NCI-H2196 (cell line): ENCODE measurements around the gene TRMT44.
A peak's percentile ranks its signal among the peaks of the same experiment; 100 is the strongest.

Experiments used
- DNase-seq: peaks from one replicate; lab custom pipeline; 2025; ENCODE audit not compliant: unreplicated experiment; lab: John Stamatoyannopoulos, UW

Gene TRMT44

GRCh38 chr4:8465615-8466611 is 25.3 kb downstream of the TRMT44 start:
- no peak for DNase-seq

GRCh38 chr4:8467016-8467415 is 26.4 kb downstream of the TRMT44 start:
- no peak for DNase-seq

GRCh38 chr4:8468746-8469535 is 28.4 kb downstream of the TRMT44 start:
- DNase-seq = peak; percentile 66

DNA sequence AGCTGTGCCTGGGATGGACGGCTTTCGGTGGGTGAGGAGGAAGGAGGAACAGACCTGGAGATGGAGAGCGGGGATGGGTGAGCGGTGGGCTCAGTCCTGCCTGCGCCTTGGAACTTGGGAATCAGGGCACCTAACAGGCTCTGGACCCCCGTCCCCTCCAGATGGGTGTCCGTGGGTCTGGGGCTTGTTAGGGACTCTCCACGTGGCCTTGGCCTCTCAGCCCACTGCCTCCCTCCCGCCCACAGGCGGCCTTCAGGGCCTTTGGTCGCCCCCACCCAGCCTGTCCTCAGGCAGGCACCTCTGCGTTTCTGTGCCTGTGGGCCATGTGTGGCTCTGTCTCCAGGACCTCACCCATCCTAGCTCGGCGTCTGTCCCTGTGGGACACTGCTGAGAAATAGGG is 29.0 kb downstream of the TRMT44 start:
- no peak for DNase-seq

- DNase-seq = no peak
These were observed 30.0 kb downstream of the TRMT44 start for GRCh38 chr4:8470451-8471024.

GRCh38 chr4:8471211-8471875 is 30.8 kb downstream of the TRMT44 start:
- DNase-seq = no peak

DNA sequence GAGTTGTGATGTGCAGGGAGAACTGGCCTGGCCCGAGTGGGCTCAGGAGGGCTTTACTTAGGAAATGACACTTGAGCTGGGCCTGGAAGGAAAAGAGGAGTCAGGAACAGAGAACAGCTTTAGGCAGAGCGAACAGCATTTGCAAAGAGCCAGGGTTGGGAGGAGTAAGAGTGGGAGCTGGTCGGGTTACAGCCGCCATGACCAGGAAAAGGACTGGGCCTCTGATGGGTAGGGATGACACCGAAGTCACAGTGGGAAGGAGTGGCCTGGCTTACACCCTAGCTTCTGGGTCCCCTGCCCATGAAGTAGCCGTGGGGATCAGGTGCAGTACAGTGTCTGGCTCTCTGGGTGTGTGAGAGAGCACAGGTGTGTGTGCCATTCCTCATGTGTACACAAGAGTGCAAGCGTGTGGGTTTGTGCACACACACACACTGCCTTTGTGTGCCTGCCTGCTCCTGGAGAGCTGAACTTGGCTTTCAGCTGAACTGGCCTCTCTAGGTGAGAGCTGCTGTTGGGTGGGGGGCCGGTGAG is 31.6 kb downstream of the TRMT44 start:
- DNase-seq = no peak

DNA sequence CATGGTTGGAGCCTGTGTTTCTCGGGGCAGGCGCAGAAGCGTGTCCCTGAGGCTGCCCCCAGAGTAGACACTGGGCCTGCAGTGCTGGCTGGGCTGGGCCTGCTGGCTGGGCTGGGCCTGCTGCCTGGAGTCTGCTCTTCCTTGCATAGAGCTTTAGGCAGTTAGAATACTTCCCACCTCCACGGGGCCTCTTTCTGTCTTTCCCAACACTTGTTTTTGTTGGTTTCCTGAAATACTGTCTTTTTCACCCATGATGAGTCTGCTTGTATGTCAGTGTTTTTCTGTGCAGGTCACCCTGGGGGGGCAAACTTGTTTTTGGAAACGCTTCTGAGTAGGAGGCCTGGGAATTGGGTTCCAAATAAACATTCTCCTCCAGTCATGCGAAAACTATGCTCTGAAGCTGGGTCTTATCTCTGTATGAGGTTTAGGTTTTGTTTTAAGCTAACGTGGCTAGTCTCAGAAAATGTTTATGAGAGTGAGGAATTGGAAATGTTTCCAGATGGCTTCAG is 32.2 kb downstream of the TRMT44 start:
- DNase-seq = no peak

- no peak for DNase-seq
These were observed 32.8 kb downstream of the TRMT44 start for GRCh38 chr4:8473198-8473919.

GRCh38 chr4:8473920-8474590 is 33.5 kb downstream of the TRMT44 start:
- DNase-seq = no peak

DNA sequence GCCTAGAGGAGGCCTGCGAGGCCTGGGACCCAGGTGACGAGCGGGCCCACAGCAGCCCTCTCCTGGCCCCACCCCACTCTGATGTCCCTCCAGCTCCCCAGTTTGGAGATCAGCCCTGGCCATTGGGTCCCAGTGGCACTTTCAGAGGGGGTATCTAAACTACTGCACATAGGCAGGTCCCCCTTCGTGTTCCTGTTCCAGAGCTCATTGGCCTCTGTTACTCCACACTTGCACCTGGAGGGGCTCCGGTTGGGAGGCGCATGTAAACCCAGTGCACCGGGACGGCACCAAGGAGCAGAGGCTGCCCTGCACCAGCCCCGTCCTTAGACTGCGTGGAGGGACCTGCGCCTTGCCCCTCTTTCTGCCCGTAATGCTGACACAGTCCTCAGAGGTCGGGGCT is 34.3 kb downstream of the TRMT44 start:
- no peak for DNase-seq

DNA sequence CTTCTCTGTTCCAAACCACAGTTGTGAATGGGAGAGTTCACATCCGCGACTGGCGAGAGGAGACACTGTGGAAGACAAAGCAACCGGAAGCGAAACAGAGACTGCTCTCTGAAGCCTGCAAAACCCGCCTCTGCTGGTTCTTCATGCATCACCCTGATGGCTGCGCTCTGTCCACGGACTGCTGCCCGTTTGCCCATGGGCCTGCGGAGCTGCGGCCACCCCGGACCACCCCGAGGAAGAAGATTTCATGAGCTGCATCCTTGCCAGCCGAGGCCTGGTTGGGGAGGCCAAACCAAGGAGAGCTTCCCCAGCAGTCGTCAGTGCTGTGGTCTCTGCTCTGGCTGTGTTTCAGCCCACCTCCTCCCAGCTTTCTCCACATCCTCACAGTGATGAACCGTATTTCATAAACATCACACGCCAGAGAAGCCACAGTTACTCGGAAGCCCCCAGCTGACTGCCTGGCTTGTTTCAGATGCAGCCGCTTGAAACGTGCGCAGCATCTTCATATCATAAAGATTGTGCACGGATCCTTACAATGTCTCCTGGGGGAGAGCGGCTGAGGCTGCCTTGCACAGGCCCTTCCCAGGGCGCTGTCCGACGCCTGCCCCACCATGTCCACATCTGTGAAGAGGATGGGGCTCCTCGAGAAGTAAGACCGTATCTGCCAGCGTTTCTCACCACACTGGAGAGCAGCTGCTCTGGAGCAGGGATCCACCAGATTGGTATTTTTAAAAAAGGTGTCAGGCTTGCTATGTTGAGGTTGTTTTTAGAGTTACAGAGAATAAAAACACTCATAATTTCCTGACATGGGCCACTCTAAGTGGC is 35.4 kb downstream of the TRMT44 start:
- DNase-seq = no peak

- DNase-seq = no peak
These were observed 36.6 kb downstream of the TRMT44 start for GRCh38 chr4:8477095-8477635.

GRCh38 chr4:8477676-8478075 is 37.1 kb downstream of the TRMT44 start:
- no peak for DNase-seq

GRCh38 chr4:8478371-8478770 is 37.8 kb downstream of the TRMT44 start:
- DNase-seq = no peak

GRCh38 chr4:8478801-8479744 is 38.5 kb downstream of the TRMT44 start:
- DNase-seq = no peak

- no peak for DNase-seq
These were observed 39.6 kb downstream of the TRMT44 start for GRCh38 chr4:8480221-8480620.
